Hindlimb muscle (tissue), 1 donor: ENCODE measurements around the gene COPS7A. TPM values are rescaled to one million over a fixed set of nuclear protein-coding genes. Genes with fewer than 3 reads are reported as not detected.

Source experiments
- DNase-seq: peaks from one replicate; pipeline ENCODE4 v3.0.0-alpha.2; 2013
- polyA plus RNA-seq: library from polyadenylated mRNA; unstranded; fragments of 120-200 nt; gene quantifications from one replicate; pipeline ENCODE4 v1.2.1, GENCODE V29; 2013; ENCODE audit not compliant: insufficient read length

The COPS7A gene
- polyA plus RNA-seq, 1 donor, result 65.7 TPM

GRCh38 chr12:6752167-6752920 is 28.5 kb downstream of the COPS7A start:
- DNase-seq, result peak; percentile 59

- DNase-seq, result peak; percentile 99
Measured at GRCh38 chr12:6752921-6753771, 29.3 kb downstream of the COPS7A start, which contains the start of gene MLF2. TSS of gene MLF2 (minus strand) at chr12:6753141. CDS start at chr12:6752334, 807 bp downstream.

- no peak for DNase-seq
Measured at GRCh38 chr12:6753772-6754356, 30.0 kb downstream of the COPS7A start.

GRCh38 chr12:6754411-6754810 is 30.6 kb downstream of the COPS7A start:
- no peak for DNase-seq

- DNase-seq, result no peak
Measured at GRCh38 chr12:6757028-6757690, 33.3 kb downstream of the COPS7A start.

- DNase-seq, result no peak
Measured at GRCh38 chr12:6758506-6759095, 34.8 kb downstream of the COPS7A start.

- DNase-seq, result no peak
Measured at GRCh38 chr12:6759741-6760140, 35.9 kb downstream of the COPS7A start.

- no peak for DNase-seq
Measured at GRCh38 chr12:6763380-6763779, 39.5 kb downstream of the COPS7A start.

- DNase-seq, result peak; percentile 97
Measured at GRCh38 chr12:6764011-6764828, 40.4 kb downstream of the COPS7A start.

GRCh38 chr12:6765048-6765633 is 41.3 kb downstream of the COPS7A start:
- DNase-seq, result no peak

GRCh38 chr12:6765634-6766581 is 42.1 kb downstream of the COPS7A start, which contains the start of gene PTMS:
TSS of gene PTMS (plus strand) at chr12:6766363. CDS start at chr12:6766706, 343 bp downstream.
- peak; percentile 89 for DNase-seq

- DNase-seq, result peak; percentile 90
Measured at GRCh38 chr12:6766651-6767349, 43.0 kb downstream of the COPS7A start.

- no peak for DNase-seq
Measured at GRCh38 chr12:6767353-6768319, 43.8 kb downstream of the COPS7A start.

- no peak for DNase-seq
Measured at GRCh38 chr12:6768437-6768914, 44.6 kb downstream of the COPS7A start.

GRCh38 chr12:6768990-6769389 is 45.1 kb downstream of the COPS7A start:
- DNase-seq, result peak; percentile 51

- DNase-seq, result no peak
Measured at GRCh38 chr12:6769666-6770065, 45.8 kb downstream of the COPS7A start.

- DNase-seq, result no peak
Measured at GRCh38 chr12:6770094-6770493, 46.2 kb downstream of the COPS7A start.

- DNase-seq, result no peak
Measured at GRCh38 chr12:6770600-6770999, 46.8 kb downstream of the COPS7A start.
